C4-2B (cell line): ENCODE data around the gene ANKRD24.

Source experiments
- H3K27ac ChIP-seq: fragments of 450-650 bp; 2 replicates; pipeline ENCODE4 v1.5.1; 2017
- CTCF ChIP-seq: fragments of 450-650 bp; conservative IDR thresholded peaks from 2 replicates; pipeline ENCODE4 v1.5.1; 2017; ENCODE audit warnings: mild to moderate bottlenecking
- ZFX ChIP-seq: fragments of 450-650 bp; IDR thresholded peaks from 2 replicates; pipeline ENCODE4 v1.6.1; 2017

The ANKRD24 gene

GRCh38 chr19:4161415-4162077 lies 20.9 kb upstream of the ANKRD24 start:
- TF ChIP-seq ZFX (no peak), CTCF (no peak)
- no peak overlapping the region for H3K27ac ChIP-seq

GRCh38 chr19:4164262-4164661 lies 18.2 kb upstream of the ANKRD24 start:
- no peak for TF ChIP-seq CTCF
- no peak for TF ChIP-seq ZFX
- no peak overlapping the region for H3K27ac ChIP-seq

GRCh38 chr19:4171676-4172075 lies 10.8 kb upstream of the ANKRD24 start:
- TF ChIP-seq CTCF (no peak), ZFX (no peak)
- no peak overlapping the region for H3K27ac ChIP-seq

GRCh38 chr19:4172861-4173473 lies 9.5 kb upstream of the ANKRD24 start:
- H3K27ac ChIP-seq = no peak overlapping the region
- TF ChIP-seq ZFX (no peak), CTCF (no peak)

- no peak overlapping the region for H3K27ac ChIP-seq
- TF ChIP-seq CTCF = no peak
- TF ChIP-seq ZFX = no peak
Measured at GRCh38 chr19:4173479-4174212, 8.8 kb upstream of the ANKRD24 start.

GRCh38 chr19:4174213-4174894 lies 8.1 kb upstream of the ANKRD24 start:
- H3K27ac ChIP-seq = no peak overlapping the region
- TF ChIP-seq ZFX = no peak
- TF ChIP-seq CTCF = no peak
